H1 (cell line): ENCODE results near the gene HOXD11. TPM values are rescaled to one million over a fixed set of nuclear protein-coding genes. Genes with fewer than 3 reads are reported as not detected.

Experiments used
- CTCF ChIA-PET: fragments of 300-600 bp; sonication (Branson Sonifier 250); formaldehyde crosslinking; loops from one replicate; lab custom pipeline; 2021; ENCODE audit not compliant: partially characterized antibody; lab: Charles Lee
- POLR2A ChIA-PET: fragments of 300-600 bp; sonication (Branson Sonifier 250); formaldehyde crosslinking; loops from one replicate; lab custom pipeline; 2021; ENCODE audit warnings: inconsistent platforms; ENCODE audit not compliant: partially characterized antibody; lab: Charles Lee
- DNase-seq, 2 experiments: peaks; one replicate each; pipeline versions ENCODE4 v3.0.0 to v3.0.0-alpha.2; 2010 to 2022; ENCODE audit warnings: low spot score in 2 of 2, low read depth in 1 of 2, mixed read lengths in 1 of 2
- FAIRE-seq: peaks from 2 replicates; lab custom pipeline; 2011; peaks lifted over from hg19 to GRCh38; lab: Jason Lieb, UNC
- H2AFZ ChIP-seq: 2 replicates; pipeline ENCODE4 v1.8.1; 2012; ENCODE audit warnings: low read length, inconsistent platforms
- H2AK5ac ChIP-seq: 2 replicates; pipeline ENCODE4 v1.6.1; 2013; ENCODE audit warnings: low read depth, low read length
- H2BK120ac ChIP-seq: replicated peaks from 2 replicates; pipeline ENCODE3; 2013; ENCODE audit warnings: low read depth, low read length, inconsistent platforms
- H2BK12ac ChIP-seq: 2 replicates; pipeline ENCODE4 v1.6.1; 2013; ENCODE audit warnings: low read depth, low read length
- H2BK15ac ChIP-seq: 2 replicates; pipeline ENCODE4 v1.6.1; 2013; ENCODE audit warnings: low read length
- H2BK20ac ChIP-seq: 2 replicates; pipeline ENCODE4 v1.6.1; 2013; ENCODE audit warnings: low read length
- H2BK5ac ChIP-seq: 2 replicates; pipeline ENCODE4 v1.6.1; 2013; ENCODE audit warnings: low read depth, low read length
- H3K14ac ChIP-seq: 2 replicates; pipeline ENCODE4 v1.6.1; 2013; ENCODE audit warnings: inconsistent platforms; ENCODE audit not compliant: insufficient read length
- H3K18ac ChIP-seq: 2 replicates; pipeline ENCODE4 v1.6.1; 2013; ENCODE audit warnings: low read length; ENCODE audit errors: extremely low read depth
- H3K23ac ChIP-seq: 2 replicates; pipeline ENCODE4 v1.6.1; 2013; ENCODE audit warnings: inconsistent platforms; ENCODE audit not compliant: insufficient read length
- H3K23me2 ChIP-seq: 2 replicates; pipeline ENCODE4 v1.6.1; 2013; ENCODE audit warnings: low read depth, low read length
- H3K27ac ChIP-seq: 2 replicates; pipeline ENCODE4 v1.6.1; 2011; ENCODE audit warnings: low read depth, low read length, inconsistent platforms
- H3K27me3 ChIP-seq, 4 experiments: replicated peaks in 1 of 4; 1 replicate in 1 of 4; 2 replicates in 3 of 4; pipeline versions ENCODE4 v1.6.1 to v1.8.1; 2011 to 2013; ENCODE audit warnings: low read length in 3 of 4, mild to moderate bottlenecking in 3 of 4, inconsistent platforms in 2 of 4, mixed read lengths in 2 of 4, moderate library complexity in 1 of 4; ENCODE audit not compliant: control insufficient read depth in 3 of 4, insufficient read depth in 3 of 4; ENCODE audit errors: extremely low read depth in 1 of 4
- H3K36me3 ChIP-seq, 4 experiments: 2 replicates each; pipeline versions ENCODE4 v1.6.1 to v1.8.1; 2011 to 2013; ENCODE audit warnings: mild to moderate bottlenecking in 4 of 4, low read length in 3 of 4, moderate library complexity in 2 of 4, control low read depth in 1 of 4, inconsistent platforms in 1 of 4; ENCODE audit not compliant: insufficient read depth in 4 of 4, control insufficient read depth in 2 of 4
- H3K4ac ChIP-seq: replicated peaks from 2 replicates; pipeline ENCODE3; 2013; ENCODE audit warnings: low read length, low read depth, mixed read lengths, inconsistent platforms; ENCODE audit not compliant: insufficient read length
- H3K4me1 ChIP-seq, 4 experiments: replicated peaks in 1 of 4; 1 replicate in 1 of 4; 2 replicates in 3 of 4; pipeline versions ENCODE4 v1.6.1 to v1.8.1; 2011 to 2013; ENCODE audit warnings: low read length in 3 of 4, inconsistent platforms in 2 of 4, mixed read lengths in 1 of 4; ENCODE audit not compliant: insufficient read depth in 4 of 4, control insufficient read depth in 3 of 4
- H3K4me2 ChIP-seq, 2 experiments: 2 replicates each; pipeline versions ENCODE4 v1.6.1 to v1.8.1; 2011 to 2013; ENCODE audit warnings: low read depth in 2 of 2, low read length in 2 of 2, control low read depth in 1 of 2, inconsistent platforms in 1 of 2, mild to moderate bottlenecking in 1 of 2; ENCODE audit not compliant: insufficient read depth in 1 of 2
- H3K4me3 ChIP-seq, 4 experiments: fragments of 200-600, 300-600 bp in 1 of 4; sonication (generic), shearing (Covaris generic), sonication (Bioruptor Twin) in 1 of 4; 2 replicates each; pipeline versions ENCODE4 v1.5.1 to v1.8.1; 2011 to 2016; ENCODE audit warnings: low read length in 4 of 4, low read depth in 3 of 4, control low read depth in 2 of 4, inconsistent platforms in 2 of 4, mild to moderate bottlenecking in 2 of 4, mixed read lengths in 1 of 4, moderate library complexity in 1 of 4; ENCODE audit not compliant: insufficient read depth in 2 of 4; ENCODE audit errors: extremely low read depth in 1 of 4
- H3K56ac ChIP-seq: replicated peaks from 2 replicates; pipeline ENCODE3; 2013; ENCODE audit warnings: low read depth, mild to moderate bottlenecking, mixed read lengths, low read length, inconsistent platforms; ENCODE audit not compliant: insufficient read length
- H3K79me1 ChIP-seq: 2 replicates; pipeline ENCODE4 v1.6.1; 2013; ENCODE audit warnings: low read depth, low read length, control low read depth
- H3K79me2 ChIP-seq, 2 experiments: 2 replicates each; pipeline versions ENCODE4 v1.6.1 to v1.8.1; 2012 to 2013; ENCODE audit warnings: low read length in 2 of 2, mild to moderate bottlenecking in 2 of 2, inconsistent platforms in 1 of 2; ENCODE audit not compliant: insufficient read depth in 2 of 2, control insufficient read depth in 1 of 2
- H3K9ac ChIP-seq, 4 experiments: replicated peaks in 1 of 4; 1 replicate in 1 of 4; 2 replicates in 3 of 4; pipeline versions ENCODE4 v1.6.1 to v1.8.1; 2011 to 2013; ENCODE audit warnings: low read depth in 3 of 4, low read length in 3 of 4, control low read depth in 2 of 4, mild to moderate bottlenecking in 2 of 4, moderate library complexity in 2 of 4, inconsistent platforms in 1 of 4; ENCODE audit errors: extremely low read depth in 1 of 4
- H3K9me3 ChIP-seq, 2 experiments: 2 replicates each; pipeline versions ENCODE4 v1.6.1 to v1.8.1; 2012 to 2013; ENCODE audit warnings: mild to moderate bottlenecking in 2 of 2, moderate library complexity in 2 of 2, control low read depth in 1 of 2, inconsistent platforms in 1 of 2, low read depth in 1 of 2, low read length in 1 of 2, mixed read lengths in 1 of 2; ENCODE audit not compliant: insufficient read depth in 2 of 2
- H4K20me1 ChIP-seq, 2 experiments: replicated peaks in 1 of 2; 2 replicates each; pipeline versions ENCODE3 to v1.8.1; 2011 to 2013; ENCODE audit warnings: inconsistent platforms in 2 of 2, low read length in 2 of 2, mild to moderate bottlenecking in 1 of 2; ENCODE audit not compliant: insufficient read depth in 2 of 2, control insufficient read depth in 1 of 2
- H4K5ac ChIP-seq: 2 replicates; pipeline ENCODE4 v1.6.1; 2013; ENCODE audit warnings: low read length, low read depth, mixed read lengths, inconsistent platforms; ENCODE audit not compliant: insufficient read length
- H4K8ac ChIP-seq: 2 replicates; pipeline ENCODE4 v1.8.0; 2013; ENCODE audit warnings: mild to moderate bottlenecking, moderate library complexity, low read length, inconsistent platforms; ENCODE audit not compliant: insufficient read depth; ENCODE audit errors: extremely low read depth
- H4K91ac ChIP-seq: replicated peaks from 2 replicates; pipeline ENCODE3; 2013; ENCODE audit warnings: low read length, mixed read lengths, inconsistent platforms; ENCODE audit not compliant: insufficient read length
- CBX8 ChIP-seq: fragments of 300-800, 300-1000 bp; sonication (generic); IDR thresholded peaks from 2 replicates; pipeline ENCODE4 v1.7.1; 2016; ENCODE audit warnings: low read depth, low read length, borderline replicate concordance
- EGR1 ChIP-seq: IDR thresholded peaks from 2 replicates; pipeline ENCODE4 v1.6.1; 2011; ENCODE audit warnings: low read depth, low read length, borderline replicate concordance
- SIX5 ChIP-seq: IDR thresholded peaks from 2 replicates; pipeline ENCODE4 v1.6.1; 2011; ENCODE audit warnings: mild to moderate bottlenecking, low read depth, low read length
- SP2 ChIP-seq: IDR thresholded peaks from 2 replicates; pipeline ENCODE4 v1.6.1; 2012; ENCODE audit warnings: mild to moderate bottlenecking, low read length, inconsistent platforms
- TEAD4 ChIP-seq: IDR thresholded peaks from 2 replicates; pipeline ENCODE4 v1.6.1; 2012; ENCODE audit warnings: low read depth, low read length, inconsistent platforms, mixed read lengths
- WGBS, 2 experiments: shearing (Covaris generic) in 1 of 2; methylation state at CpG; one replicate each; pipeline versions ENCODE4 v1.1.6 to v1.1.7; 2013 to 2015; ENCODE audit warnings: low lambda C conversion rate in 2 of 2, mixed read lengths in 2 of 2, inconsistent platforms in 1 of 2, low coverage in 1 of 2, missing lambda C conversion rate in 1 of 2; ENCODE audit not compliant: insufficient replicate concordance in 2 of 2, insufficient coverage in 1 of 2, insufficient read length in 1 of 2; ENCODE audit errors: extremely low coverage in 1 of 2, missing lambda C conversion rate in 1 of 2; 5-methylcytosine and 5-hydroxymethylcytosine counted together
- polyA plus RNA-seq, 7 experiments: library from polyadenylated mRNA; depleted of rRNA in 3 of 7; stranded (reverse) in 5 of 7; unstranded in 2 of 7; fragments of >200 nt in 5 of 7; fragments of 200-250 nt in 2 of 7; gene quantifications; 1 replicate in 5 of 7; 2 replicates in 1 of 7; 4 replicates in 1 of 7; pipeline versions ENCODE4 v1.2.1 to v1.2.3, GENCODE V29; 2011 to 2013; ENCODE audit warnings: missing spikeins in 2 of 7, mixed read lengths in 2 of 7
- total RNA-seq: library from RNA; stranded (reverse); fragmentation: NEBNext Ultra II Directional; extraction: Animal tissue kit (Norgen Biotek cat#: 25700); gene quantifications from 2 replicates; pipeline ENCODE4 v1.2.1, GENCODE V29; 2021

Gene HOXD11
- total and polyA plus RNA-seq, 2 of the 8 experiments (the other 6 are each of a cell fraction or from before 2014, with no cell fraction given) = not detected

DNA sequence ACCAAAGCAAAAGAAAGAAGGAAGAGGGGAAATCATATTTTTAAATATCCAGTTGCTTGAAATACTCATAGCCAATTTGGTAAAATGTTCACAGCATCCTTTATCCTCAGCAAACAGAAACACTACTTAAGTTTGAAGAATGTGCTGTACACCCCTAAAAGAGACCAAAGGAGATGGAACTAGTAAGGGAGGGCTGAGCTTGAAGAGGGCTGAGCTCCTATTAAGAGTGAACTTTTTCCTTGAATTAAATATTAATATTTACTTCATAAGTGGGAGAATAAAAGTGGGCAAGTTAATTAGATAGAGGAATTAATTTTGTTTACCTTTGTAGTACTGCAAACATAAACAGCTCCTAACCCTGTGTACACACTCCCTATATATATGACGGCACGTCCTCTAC is 30.3 kb upstream of the HOXD11 start:
- Histone ChIP-seq H2BK12ac (no peak overlapping the region), H4K5ac (no peak overlapping the region), H3K4me3 (no peak overlapping the region), H3K56ac (no peak overlapping the region), H2AFZ (no peak overlapping the region), H2BK20ac (no peak overlapping the region), H2BK120ac (no peak overlapping the region), H3K23me2 (peaks cover 6% of the 10 kb centered on the region; the same call in 1 of the 2 replicates), H3K14ac (no peak overlapping the region), H3K23ac (no peak overlapping the region), H4K20me1 (peaks cover 7 to 17% of the 10 kb centered on the region in 2 experiments), H3K79me2 (no peaks in the 10 kb centered on the region), H3K36me3 (peaks cover 0 to 6% (median 0%) of the 10 kb centered on the region in 4 experiments; a peak in 1 of 8 replicates), H3K4ac (no peak overlapping the region), H2BK15ac (no peak overlapping the region), H2AK5ac (no peak overlapping the region), H4K8ac (no peak overlapping the region), H3K79me1 (no peaks in the 10 kb centered on the region), H3K27me3 (peaks cover 85 to 98% (median 92%) of the 10 kb centered on the region in 4 experiments), H3K27ac (no peak overlapping the region), H3K9me3 (no peaks in the 10 kb centered on the region; a peak in 1 of 4 replicates), H3K18ac (no peak overlapping the region), H2BK5ac (no peak overlapping the region), H4K91ac (no peak overlapping the region), H3K4me1 (peaks cover 3 to 18% (median 7%) of the 10 kb centered on the region in 4 experiments; a peak in 6 of 7 replicates), H3K9ac (no peak overlapping the region), H3K4me2 (no peak overlapping the region)
- TF ChIP-seq SIX5 = no peak
- TF ChIP-seq CBX8 = no peak
- TF ChIP-seq TEAD4 = no peak
- no peak for TF ChIP-seq SP2
- TF ChIP-seq EGR1 = no peak
- ChIA-PET CTCF (interaction anchor here (0.6 to 0.9 kb wide), 2 partner anchors 387 to 1594 kb away, joined by 3 read pairs; no protein-coding TSS in a partner anchor), POLR2A (no interaction called here)
- WGBS, 2 experiments = 64% methylated on average over 2 of the region's 2 CpGs; no CpG with 5 or more reads in 1 of the 2 experiments
- FAIRE-seq (no peak), DNase-seq (no peak)
